Germinal center (tissue), 1 donor: ENCODE results near the gene GLYATL1B.
"Not testable (repeated sequence)": the region's sequence is repeated elsewhere in the genome, so short reads cannot be mapped to it uniquely, and the experiment has no call there.

Source experiments
- DNase-seq: peaks from one replicate; pipeline ENCODE4 v3.0.0; 2012; ENCODE audit warnings: mixed read lengths, low spot score

GLYATL1B gene

DNA sequence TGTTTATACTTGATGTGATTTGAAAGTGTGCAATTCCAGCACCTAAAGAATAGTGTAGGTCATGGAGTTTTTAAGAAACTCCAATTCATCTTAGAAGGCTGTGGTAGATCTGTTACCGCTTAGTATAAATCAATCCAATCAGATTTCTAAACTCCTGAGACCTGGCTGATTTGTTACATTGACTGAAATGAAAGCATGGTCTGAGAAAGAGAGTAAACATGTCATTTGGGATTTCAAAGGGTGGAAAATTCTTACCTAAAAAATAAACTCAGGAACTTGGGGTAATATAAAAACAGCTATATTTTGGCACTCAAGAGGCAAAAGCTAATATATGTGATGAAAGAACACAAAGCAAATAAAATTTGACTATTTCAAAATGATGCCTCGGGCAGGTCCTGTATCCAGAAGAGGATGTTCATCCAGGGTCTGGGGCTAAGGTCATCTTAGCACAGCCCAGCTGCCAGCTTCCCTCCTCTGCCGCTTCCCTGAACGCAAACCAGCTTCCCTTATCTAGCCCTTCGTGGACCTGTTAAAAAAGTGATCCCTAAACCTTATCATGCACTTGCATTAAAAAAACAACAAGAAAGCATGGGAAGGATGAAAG is 10.0 kb downstream of the GLYATL1B start:
- DNase-seq = not testable (repeated sequence)

DNA sequence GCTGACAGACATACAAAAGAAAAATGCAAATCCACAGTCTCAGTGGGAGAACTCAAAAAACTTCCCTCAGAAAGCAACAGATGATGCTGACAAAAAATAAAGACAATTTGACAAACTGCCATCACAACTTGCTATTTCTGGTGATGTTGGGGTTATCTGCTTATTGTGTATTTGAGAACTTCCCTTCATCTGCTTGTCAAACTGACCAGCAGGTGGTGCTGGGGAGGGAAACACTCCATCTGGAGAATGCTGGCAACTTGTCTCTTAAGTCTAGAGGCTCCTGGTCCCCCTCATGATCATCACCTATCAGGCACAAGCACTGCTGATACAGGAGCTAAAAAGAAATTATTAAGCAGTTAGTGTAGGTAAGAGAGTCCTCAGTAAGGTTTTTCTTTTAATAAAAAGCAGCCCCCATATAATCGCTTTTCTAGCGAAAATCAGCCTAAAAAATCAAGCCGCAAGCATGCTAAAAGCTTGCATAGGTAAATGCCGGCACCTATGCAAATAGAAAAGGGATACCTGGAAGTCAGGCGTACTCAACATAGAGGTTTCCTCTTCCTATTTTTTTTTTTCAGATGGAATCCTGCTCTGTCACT is 11.1 kb downstream of the GLYATL1B start:
- DNase-seq = peak; percentile 29

DNA sequence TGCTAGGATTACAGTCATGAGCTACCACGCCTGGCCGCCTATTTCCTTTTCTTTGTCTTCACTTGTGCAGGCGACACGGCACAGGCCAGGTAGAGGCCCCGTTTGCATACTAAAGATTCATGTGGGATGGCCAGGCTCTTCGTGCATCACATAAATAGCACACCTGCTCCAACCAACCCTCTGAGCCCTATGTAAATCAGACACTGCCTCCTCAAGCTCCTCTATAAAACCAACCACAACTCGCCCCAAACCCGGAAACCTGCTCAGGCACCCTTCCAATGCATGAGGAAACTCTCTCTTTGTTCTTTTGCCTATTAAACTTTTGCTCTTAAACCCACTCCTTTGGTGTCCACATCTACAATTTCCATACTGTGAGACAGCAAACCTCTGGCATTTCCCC is 11.8 kb downstream of the GLYATL1B start:
- not testable (repeated sequence) for DNase-seq

DNA sequence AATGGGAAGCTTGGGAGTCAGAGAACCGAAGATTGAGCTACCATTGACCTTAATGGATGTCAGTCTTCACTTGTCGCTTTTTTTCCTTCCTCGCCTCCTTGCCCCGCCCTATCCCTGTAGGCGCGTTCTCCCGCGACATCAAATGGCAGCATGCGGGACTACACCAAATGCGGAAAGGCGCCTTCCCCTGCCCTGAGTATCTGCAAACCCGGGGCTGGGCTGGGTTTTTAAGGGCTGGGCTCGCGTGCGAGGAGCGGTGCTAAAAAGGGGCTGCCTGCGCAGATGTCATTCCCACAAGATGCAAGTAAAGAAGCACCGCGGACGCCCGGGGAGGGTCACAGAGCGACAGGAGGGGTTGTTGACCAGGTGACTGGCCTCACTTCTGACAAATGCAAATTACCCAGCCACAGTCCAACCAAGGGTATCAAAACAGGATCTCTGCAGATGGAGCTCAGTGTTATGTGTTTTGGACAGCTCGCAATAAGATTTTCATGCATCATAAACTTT is 16.2 kb downstream of the GLYATL1B start:
- peak; percentile 66 for DNase-seq

DNA sequence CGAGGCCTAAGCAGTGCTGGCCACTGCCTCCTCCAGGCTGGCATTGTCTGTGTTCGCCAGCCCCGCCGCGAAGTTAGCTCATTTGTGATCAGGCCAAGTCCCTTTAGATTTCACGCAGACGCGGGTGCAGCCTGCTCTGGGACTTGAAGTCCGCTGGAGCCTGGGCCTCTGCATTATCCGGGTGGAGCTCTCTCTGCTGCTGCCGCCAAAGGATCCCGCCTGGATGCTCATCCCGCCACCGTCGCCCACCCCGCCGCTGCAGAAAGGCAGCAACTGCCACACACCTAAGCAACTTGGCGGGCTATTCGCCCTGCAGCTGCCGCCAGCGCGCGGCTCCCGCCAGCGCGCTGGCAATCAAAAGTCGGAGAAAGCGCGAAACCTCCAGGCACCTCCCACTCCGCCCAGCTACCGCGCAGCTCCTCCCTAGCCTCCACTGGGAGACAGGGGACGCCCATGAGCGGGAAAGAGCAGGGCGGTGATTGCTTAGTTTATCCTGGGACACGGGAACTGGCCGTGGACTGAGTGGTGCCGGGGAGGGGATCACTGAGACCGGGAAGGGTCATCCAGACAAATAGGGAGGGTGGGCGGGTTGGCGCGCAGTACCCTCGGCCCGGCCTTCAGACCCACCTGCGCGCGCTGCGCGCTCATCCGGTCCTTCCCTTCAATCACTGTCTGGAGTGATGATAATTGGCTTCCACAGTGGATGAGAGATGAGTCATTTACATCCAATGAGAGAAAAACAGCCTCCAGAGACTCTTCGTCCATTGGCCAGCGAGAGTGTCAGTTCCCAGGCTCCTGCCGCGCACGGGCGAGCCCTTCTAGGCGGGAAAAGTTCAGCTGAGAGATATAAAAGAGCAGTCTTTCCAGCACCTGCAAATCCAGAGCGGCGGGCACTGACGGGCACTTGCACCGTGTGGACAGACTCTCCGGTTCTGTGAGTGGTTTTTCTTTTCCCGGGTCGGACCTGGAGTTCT is 20.5 kb downstream of the GLYATL1B start, which contains the start of gene FAM111B:
Gene FAM111B (plus strand): TSS at position 875 of the 974 bp plus-strand sequence. CDS start 2,389 bp downstream, outside the sequence.
- DNase-seq = peak; percentile 83

DNA sequence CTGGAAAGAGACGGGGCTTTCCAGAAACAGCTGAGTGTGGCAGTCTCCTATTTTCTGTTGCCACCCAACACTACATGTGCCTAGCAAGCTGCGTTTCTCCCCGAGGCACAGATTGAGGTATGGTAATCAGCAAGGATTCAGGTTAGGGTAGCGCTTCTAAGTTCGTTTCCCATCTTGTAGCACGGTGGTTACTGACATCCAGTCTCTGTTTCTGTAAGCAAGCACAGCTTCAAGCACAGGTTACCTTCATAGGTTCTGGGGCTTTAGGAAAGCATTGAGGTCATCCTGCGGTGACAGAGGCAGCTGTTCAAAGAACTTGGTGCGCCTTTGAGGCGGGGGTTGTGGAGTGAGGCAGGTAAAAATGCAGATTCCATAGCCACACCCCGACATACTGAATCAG is 21.6 kb downstream of the GLYATL1B start:
- DNase-seq = not testable (repeated sequence)

DNA sequence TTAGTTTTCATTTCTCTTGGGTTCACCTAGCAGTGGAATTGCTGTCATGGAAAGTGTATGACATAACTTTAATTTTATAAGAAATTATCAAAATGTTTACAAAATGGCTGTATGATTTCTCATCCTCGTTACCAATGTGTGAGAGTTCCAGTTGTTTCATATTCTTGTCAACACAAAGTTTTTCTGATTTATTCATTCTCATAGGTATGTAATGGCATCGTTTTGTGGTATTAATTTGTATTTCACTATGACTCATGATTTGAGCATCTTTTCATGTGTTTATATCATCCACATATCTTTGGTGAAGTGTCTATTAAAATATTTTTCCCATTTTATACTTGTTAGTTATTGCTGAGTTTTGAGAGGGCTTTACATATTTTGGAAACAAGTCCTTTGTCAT is 26.4 kb downstream of the GLYATL1B start:
- DNase-seq = no peak

DNA sequence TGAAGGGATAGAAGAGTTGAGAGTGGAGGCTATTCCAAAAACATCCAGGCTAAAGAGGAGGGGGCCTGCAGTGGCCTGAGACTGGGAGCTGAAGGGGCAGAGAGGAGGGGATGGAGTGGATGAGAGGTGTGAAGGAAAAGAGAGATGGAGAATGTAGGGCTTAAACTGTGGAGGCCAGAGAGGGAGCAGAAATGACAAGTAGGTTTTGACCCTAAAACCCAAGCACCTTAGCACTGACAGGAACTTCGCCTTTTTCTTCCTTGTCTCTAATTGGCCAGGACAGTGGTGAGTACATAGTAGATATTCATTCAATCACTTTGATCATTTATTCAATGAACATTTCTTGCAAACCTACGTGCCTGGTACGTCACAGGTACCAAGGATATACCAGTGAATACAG is 28.2 kb downstream of the GLYATL1B start:
- DNase-seq = no peak

DNA sequence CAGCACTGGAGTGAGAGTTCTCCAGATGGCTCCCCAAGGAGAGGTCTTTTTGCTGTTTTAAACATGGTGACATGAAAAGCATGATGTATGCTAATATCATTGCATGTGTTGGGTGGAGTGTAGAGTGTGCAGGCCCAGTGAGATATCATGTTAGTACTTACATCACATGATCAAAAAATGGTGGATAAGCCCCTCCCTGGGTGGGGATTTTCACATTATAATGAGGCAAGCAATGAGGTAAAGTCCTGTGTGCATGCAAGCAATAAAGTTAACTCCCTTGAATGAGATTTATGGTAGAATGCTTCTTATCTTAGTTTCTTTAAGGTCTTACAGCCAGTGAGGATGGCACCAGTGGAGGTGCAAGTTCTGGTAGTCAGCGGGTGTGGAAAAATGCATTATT is 29.4 kb downstream of the GLYATL1B start:
- DNase-seq = no peak

DNA sequence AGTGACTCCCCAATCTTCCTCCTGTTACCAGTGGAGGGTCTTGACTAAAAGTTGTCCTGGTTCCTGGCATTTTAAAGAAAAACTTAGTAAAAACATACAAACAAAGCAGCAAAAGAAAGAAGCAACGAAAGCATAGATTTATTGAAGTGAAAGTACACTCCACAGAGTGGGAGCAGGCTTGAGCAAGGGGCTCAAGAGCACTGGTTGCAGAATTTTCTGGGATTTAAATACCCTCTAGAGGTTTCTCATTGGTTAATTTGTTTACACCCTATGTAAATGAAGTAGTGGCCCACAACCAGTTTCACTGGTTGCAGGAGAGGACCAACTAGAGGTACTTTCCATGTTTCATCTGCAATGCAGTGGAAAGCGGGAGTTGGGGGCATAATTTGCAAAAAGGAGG is 31.7 kb downstream of the GLYATL1B start:
- no peak for DNase-seq

DNA sequence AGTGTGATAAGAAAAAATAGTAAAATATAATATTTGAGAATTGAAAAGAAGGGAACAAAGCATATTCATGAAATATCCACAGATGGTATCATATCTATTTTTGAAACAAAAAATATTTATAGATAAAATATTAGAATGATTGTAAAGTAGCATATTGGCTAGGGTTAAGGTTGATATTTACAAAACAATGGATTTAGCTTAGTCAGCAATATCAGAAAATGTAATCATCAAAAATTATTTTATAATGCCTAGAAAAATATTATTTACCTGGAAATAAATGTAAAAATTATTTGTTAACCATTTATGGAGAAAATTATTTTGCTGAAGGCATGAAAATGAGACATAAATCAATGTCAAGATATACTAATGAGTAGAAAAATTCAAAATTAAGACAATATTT is 33.7 kb downstream of the GLYATL1B start:
- DNase-seq = no peak

DNA sequence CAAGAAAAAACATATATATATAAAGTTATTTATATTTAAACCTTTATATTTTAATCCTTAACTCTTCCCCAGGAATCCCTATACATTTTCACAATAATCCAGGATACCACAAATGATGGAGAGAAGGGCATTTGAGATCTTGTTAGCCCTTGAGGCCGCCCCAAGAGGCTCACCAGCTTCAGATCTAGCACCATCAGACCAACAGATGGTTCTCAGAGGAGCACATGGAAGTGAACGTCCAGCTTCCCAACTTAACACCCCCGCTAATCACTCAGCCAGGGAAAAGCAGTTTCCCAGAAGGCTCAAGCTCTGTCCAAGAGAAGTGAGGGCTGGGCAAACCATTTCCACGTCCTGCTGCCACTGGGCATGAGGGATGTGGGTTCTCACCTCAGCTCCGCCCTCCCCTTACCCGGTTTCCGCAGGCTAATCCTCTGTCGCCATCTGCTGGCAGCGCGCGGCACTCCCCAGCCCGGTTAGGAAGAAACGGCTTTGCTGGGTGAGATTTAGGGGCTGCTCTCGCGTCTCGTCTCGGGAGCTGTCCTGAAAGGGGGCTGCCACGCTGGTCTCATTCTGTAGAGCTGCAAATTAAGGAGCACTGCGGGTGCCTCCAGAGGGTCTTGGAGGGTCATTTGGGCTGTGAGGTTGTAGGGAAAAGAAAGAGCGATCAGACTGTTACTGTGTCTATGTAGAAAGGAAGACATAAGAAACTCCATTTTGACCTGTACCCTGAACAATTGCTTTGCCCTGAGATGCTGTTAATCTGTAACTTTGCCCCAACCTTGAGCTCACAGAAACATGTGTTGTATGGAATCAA is 49.7 kb downstream of the GLYATL1B start:
- DNase-seq = peak; percentile 87

DNA sequence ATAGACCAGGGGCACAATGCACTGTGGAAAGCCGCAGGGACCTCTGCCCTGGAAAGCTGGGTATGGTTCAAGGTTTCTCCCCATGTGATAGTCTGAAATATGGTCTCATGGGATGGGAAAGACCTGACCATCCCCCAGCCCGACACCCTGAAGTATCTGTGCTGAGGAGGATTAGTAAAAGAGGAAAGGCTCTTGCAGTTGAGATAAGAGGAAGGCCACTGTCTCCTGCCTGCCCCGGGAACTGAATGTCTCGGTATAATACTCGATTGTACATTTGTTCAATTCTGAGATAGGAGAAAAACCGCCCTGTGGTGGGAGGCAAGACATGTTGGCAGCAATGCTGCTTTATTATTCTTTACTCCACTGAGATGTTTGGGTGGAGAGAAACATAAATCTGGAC is 50.4 kb downstream of the GLYATL1B start:
- DNase-seq = not testable (repeated sequence)

DNA sequence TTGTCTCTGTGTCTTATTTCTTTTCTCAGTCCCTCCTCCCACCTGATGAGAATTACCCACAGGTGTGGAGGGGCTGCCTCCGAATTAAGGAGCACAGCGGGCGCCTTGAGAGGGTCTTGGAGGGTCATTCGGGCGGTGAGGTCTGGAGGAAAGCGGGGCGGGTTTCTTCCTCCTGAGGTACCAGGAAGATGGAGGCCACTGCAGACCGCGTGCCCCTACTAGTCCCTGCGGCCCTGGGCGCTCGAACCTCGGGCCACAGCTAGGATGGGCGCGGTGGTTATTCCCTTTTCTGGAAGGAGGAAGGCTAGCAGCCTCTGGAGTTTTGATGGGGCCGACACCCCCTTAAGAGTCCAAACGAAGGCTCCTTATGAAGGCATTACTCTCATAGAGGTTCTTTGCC is 51.1 kb downstream of the GLYATL1B start:
- no peak for DNase-seq

DNA sequence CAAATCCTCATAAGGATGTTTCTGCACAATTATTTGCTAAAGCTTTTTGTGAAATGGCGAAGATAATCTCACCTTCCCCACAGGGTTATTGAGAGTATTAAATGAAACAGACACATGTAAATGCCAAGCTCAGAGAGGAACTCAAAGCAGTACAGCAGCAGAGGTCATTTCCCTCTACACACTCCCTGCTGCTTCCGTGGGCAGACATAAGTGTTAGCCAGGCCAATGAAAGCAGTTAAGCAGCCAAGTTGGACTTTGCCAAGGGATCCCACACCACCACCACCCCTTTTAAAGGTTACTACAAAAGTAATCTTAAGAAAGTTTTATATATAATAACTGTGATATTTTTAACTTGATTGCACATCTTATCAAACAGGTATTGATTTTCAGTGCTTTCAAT is 52.5 kb downstream of the GLYATL1B start:
- DNase-seq = no peak

DNA sequence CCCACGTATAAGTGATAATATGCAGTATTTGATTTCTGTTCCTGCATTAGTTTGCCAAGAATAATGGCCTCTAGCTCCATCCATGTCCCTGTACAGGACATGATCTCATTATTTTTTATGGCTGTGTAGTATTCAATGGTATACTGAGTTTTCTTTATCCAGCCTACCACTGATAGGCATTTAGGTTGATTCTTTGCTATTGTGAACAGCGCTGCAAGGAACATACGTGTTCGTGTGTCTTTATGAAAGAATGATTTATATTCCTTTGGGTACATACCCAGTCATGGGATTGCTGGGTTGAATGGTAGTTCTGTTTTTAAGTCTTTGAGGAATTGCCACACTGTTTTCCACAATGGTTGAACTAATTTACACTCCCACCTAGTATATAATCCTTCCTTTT is 55.1 kb downstream of the GLYATL1B start:
- DNase-seq = no peak

DNA sequence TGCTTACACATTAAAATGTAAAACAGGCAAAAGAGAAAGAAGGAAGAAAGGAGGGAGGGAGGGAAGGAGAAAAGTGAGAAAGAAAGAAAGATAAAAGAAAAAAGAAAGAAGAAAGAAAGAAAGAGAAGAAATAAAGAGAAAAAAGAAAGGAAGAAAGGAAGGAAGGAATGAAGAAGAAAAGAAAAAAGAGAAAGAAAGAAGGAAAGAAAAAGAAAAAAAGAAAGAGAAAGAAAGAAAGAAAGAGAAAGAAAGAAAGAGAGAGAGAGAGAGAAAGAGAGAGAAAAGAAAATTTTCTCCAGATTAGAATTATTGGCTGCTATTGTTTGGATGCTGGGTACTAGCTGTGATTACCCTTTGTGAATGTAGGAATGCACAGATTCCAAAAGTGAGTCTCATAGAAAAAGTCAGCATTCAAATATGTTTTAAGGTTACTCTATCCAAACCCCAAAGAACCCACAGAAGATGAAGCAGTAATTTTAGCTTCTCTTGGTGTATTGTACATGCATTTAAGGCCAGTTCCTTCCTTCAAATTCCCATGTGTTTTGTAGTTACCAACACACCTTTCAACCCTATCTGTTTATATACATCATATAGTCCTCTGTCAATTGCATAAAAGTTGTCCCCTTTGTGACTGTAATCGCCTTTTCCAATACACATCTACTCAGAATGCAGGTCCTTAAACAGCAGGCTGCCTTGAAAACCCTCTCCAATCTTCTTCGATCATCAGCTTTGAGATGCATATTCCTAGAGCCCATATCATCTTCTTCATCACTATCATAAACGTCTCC is 55.8 kb downstream of the GLYATL1B start:
- no peak for DNase-seq

DNA sequence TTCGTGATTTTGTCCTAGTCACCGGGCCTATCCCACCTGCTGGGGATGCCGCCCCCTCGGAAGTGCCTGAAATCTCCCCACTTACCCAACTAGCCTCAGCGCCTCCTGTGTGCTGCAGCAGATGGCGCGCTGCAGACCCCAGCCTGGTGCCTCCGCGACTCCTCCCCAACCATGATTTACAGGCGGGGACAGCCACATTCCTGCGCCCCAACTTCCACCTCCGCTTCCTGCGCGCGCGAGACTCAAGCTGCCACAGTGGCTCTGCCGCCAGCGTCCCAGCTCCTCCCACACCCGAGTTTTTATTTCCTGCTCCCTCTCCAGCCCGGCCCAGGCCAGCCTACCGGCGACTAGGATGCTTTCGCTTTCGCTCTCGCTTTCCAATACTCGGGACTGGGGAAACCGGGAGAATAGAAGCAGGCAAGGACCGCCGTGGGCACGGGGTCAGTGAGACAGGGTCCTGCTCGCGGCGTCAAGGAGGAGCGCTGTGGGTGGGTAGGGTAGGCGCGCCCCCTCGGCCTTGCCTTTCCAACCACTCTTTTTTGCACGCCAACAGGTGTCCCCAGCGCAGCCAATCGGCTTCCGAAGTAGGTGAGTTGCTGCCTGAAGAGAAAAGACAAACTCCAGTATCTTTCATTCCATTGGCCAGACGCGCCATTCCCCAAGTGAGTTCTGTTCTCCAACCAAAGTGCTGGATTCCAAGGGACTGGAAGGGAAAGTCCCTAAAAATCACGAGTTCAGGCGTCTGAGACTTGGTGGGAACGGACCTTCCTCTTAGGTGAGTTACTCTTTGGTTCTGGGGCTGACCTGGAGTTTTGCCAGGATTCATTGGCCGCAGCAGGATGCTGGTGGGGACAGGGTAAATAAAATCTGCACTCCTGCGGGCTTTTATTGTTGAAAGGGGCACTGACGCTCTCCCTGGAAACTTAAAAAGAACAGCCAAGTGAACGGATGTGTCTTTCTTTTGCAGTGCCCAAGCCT is 56.7 kb downstream of the GLYATL1B start, which contains the start of gene FAM111A:
Gene FAM111A (plus strand): TSS at position 327 of the 978 bp plus-strand sequence. CDS start 6,017 bp downstream, outside the sequence.
- peak; percentile 85 for DNase-seq

DNA sequence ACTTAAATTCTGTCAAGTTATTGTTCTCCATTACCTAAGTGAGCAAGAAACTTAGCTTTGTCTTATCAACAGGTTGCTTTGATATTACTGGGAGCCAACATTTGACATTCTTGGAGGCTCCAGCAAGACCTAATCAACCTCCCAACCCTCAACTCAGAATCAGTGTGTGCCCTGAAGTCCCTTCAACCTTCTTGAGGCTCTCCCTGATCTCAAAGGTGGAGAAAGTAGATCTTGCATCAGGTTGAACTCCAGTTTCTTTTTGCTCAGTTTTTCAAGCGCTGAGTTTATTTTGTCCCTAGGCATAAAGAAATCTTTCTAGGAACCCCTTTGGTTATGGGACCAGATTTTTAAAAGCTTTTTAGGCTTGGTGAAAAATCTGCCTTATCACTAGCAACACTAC is 58.0 kb downstream of the GLYATL1B start:
- DNase-seq = no peak
